Adrenal gland (tissue), 12 donors: ENCODE data around the gene CHMP4A. TPM values are rescaled to one million over a fixed set of nuclear protein-coding genes. Genes with fewer than 3 reads are reported as not detected.
"Not testable (repeated sequence)": the region's sequence is repeated elsewhere in the genome, so short reads cannot be mapped to it uniquely, and the experiment has no call there.

ENCODE experiments used
- DNase-seq, 7 donors: peaks; one replicate each; pipeline ENCODE4 v3.0.0-alpha.2; 2019 to 2020
- H3K27ac ChIP-seq, 5 donors: fragments of 200-600 bp; sonication (generic) in 4 of 5; 1 replicate in 3 of 5; 2 replicates in 2 of 5; pipeline versions ENCODE4 v1.5.1 to v1.8.0; 2016 to 2020; ENCODE audit warnings: mild to moderate bottlenecking in 1 of 5
- H3K27me3 ChIP-seq: fragments of 200-600 bp; 2 replicates; pipeline ENCODE4 v1.8.0; 2021
- H3K36me3 ChIP-seq, 2 donors: fragments of 200-600 bp; replicated peaks in 1 of 2; 1 replicate in 1 of 2; 2 replicates in 1 of 2; pipeline versions ENCODE4 v1.5.1 to v1.8.0; 2018 to 2022
- H3K4me1 ChIP-seq, 2 donors: fragments of 200-600 bp; replicated peaks in 1 of 2; 1 replicate in 1 of 2; 2 replicates in 1 of 2; pipeline versions ENCODE4 v1.5.1 to v1.8.0; 2018 to 2021
- H3K4me3 ChIP-seq, 4 donors: fragments of 200-600 bp; sonication (generic) in 3 of 4; one replicate each; pipeline ENCODE4 v1.5.1; 2016 to 2018
- H3K9me3 ChIP-seq, 3 donors: fragments of 200-600 bp; sonication (generic) in 1 of 3; replicated peaks in 1 of 3; 1 replicate in 2 of 3; 2 replicates in 1 of 3; pipeline versions ENCODE4 v1.5.1 to v1.8.0; 2016 to 2021
- CTCF ChIP-seq, 6 experiments: fragments of 450-650 bp in 4 of 6; fragments of 200-600 bp in 2 of 6; sonication (generic) in 1 of 6; IDR thresholded peaks; 1 replicate in 5 of 6; 2 replicates in 1 of 6; pipeline versions ENCODE4 v1.5.1 to v1.8.0; 2016 to 2021; ENCODE audit warnings: antibody characterized with exemption in 6 of 6, mild to moderate bottlenecking in 2 of 6, moderate library complexity in 1 of 6
- POLR2A ChIP-seq, 2 donors: fragments of 450-650 bp; IDR thresholded peaks; one replicate each; pipeline ENCODE4 v1.6.1; 2017; ENCODE audit warnings: antibody characterized with exemption in 2 of 2, mild to moderate bottlenecking in 2 of 2, moderate library complexity in 1 of 2
- WGBS, 4 donors: extraction: QIAGEN DNeasy Blood & Tissue Kit in 2 of 4; methylation state at CpG; one replicate each; pipeline versions ENCODE4 v1.1.5 to v1.1.7; 2013 to 2017; 5-methylcytosine and 5-hydroxymethylcytosine counted together
- intact Hi-C, 2 donors: fragments of 100-400 bp; cut with DNase I; formaldehyde crosslinking; loops; one replicate each; pipeline versions ENCODE4 v1.14.1 to v1.15.0; 2022 to 2023
- polyA plus RNA-seq, 3 donors: library from polyadenylated mRNA; stranded (reverse); fragments of 200-250 nt in 2 of 3; fragments of 350-450 nt in 1 of 3; fragmentation: Illumina TruSeq in 1 of 3; extraction: RNeasy Lipid Tissue Mini Kit (QIAGEN cat#74804) in 1 of 3; gene quantifications; one replicate each; pipeline ENCODE4 v1.2.3, GENCODE V29; 2013 to 2014
- total RNA-seq, 9 donors: library from RNA; depleted of rRNA in 4 of 9; stranded (reverse); fragments of >200 nt in 4 of 9; fragments of 120-200 nt in 1 of 9; fragmentation: NEBNext Ultra II Directional in 1 of 9; extraction: Animal tissue kit (Norgen Biotek cat#: 25700) in 1 of 9; gene quantifications; one replicate each; pipeline versions ENCODE4 v1.1.0 to v1.2.4, GENCODE V29; 2013 to 2023
- donor health status: healthy with polysubstance abuse.
- donor health status: Bipolar disorder and iron deficiency.
- donor health status: DM: yes; HTN: yes; CAD: no.
- donor health status: DM: no; HTN: no; CAD: no.
- donor health status: DM: no; HTN: no; CAD: no.
- donor health status: DM: yes; HTN: yes; CAD: no.

Gene CHMP4A
- total and polyA plus RNA-seq, 12 donors: 32.9 to 118 (median 59.0) TPM

GRCh38 chr14:24250354-24250753 lies 37.1 kb upstream of the CHMP4A start:
- Histone ChIP-seq H3K4me1 (no peaks in the 10 kb centered on the region), H3K36me3 (no peaks in the 10 kb centered on the region), H3K27me3 (no peaks in the 10 kb centered on the region), H3K27ac (no peak overlapping the region), H3K4me3 (no peak overlapping the region), H3K9me3 (no peaks in the 10 kb centered on the region)
- intact Hi-C loops: no loop called here
- TF ChIP-seq POLR2A (IDR thresholded peaks at IDR 0.05): no peak
- TF ChIP-seq CTCF (IDR thresholded peaks at IDR 0.05): no peak
- DNase-seq: no peak
- 57 to 72% (median 62%) methylated on average over 4 of the region's 4 CpGs for WGBS, 4 donors

DNA sequence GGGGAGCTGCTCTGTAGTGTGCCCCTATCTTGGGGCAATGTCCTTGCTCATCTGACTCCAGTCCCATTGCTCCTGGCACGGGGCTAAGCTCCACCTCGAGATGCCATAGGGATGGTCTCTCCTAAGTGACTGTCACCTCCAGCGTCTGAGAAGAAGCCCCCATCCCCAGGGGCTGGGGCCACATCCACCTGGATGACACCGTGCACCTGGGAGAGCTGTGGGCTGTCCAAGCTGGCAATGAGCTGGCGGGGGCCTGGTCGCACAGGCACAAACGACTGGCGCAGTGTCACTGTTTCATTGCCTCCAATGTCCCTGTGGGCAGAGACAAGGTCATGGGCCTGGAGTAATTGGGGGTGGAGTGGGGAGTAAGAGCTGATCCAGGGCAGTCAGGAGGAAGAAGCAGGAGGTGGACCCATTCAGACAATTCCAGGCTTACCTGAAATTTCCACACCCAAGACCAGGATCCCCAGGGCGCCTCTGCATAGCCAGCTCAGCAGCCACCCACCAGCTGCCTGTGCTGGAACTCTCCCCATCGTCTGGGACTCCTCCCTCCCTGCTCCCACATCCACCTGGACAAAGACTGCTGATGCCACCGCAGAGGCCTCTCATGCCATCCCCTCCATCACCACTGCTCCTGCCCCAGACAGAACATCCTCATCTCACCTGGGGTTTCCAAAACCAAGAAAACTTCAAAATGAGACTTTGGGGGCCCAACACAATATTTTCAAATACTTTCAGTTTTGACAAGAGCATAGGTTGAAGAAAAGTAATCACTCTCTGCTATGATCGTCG lies 36.1 kb upstream of the CHMP4A start:
- Histone ChIP-seq H3K27ac (no peak overlapping the region), H3K4me3 (no peak overlapping the region), H3K27me3 (no peaks in the 10 kb centered on the region), H3K9me3 (no peaks in the 10 kb centered on the region), H3K4me1 (no peaks in the 10 kb centered on the region), H3K36me3 (no peaks in the 10 kb centered on the region)
- WGBS, 4 donors: 64 to 76% (median 71%) methylated on average over 10 to 13 of the region's 13 CpGs
- TF ChIP-seq CTCF (IDR thresholded peaks at IDR 0.05): no peak
- TF ChIP-seq POLR2A (IDR thresholded peaks at IDR 0.05): no peak
- intact Hi-C loops: loop anchor here in 1 of 2 donors (10.0 kb wide), 1 partner anchor 55 kb away; the partner anchor contains the start of gene CIDEB
- no peak for DNase-seq

DNA sequence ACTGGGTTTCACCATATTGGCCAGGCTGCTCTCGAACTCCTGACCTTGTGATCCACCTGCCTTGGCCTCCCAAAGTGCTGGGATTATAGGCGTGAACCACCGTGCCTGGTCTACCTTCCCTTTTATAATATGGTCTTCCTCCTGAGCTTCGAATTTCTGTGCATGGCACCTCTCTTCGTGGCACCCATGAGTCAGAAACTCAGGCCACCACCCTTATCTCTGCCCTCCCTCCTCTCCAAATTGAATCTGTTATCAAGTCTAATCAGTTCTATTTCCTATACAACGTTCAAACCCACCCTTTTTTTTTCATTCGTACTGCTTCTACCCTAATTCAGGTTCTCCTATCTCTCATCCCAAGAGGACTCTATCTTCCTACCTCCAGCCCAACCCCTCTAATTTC lies 34.1 kb upstream of the CHMP4A start:
- no peaks in the 10 kb centered on the region for H3K9me3 ChIP-seq
- H3K4me3 ChIP-seq: no peak overlapping the region
- TF ChIP-seq POLR2A (IDR thresholded peaks at IDR 0.05) (no peak), CTCF (IDR thresholded peaks at IDR 0.05) (no peak)
- no peak overlapping the region for H3K27ac ChIP-seq
- DNase-seq: peak in 1 of 7 donors; percentile 2
- intact Hi-C loops: loop anchor here in 1 of 2 donors (10.0 kb wide), 1 partner anchor 57 kb away; the partner anchor contains the start of gene CIDEB
- WGBS, 4 donors: 63 to 73% (median 65%) methylated on average over 7 of the region's 7 CpGs
- H3K36me3 ChIP-seq: no peaks in the 10 kb centered on the region
- H3K4me1 ChIP-seq: peaks cover 0 to 4% of the 10 kb centered on the region in 2 donors
- H3K27me3 ChIP-seq: no peaks in the 10 kb centered on the region

DNA sequence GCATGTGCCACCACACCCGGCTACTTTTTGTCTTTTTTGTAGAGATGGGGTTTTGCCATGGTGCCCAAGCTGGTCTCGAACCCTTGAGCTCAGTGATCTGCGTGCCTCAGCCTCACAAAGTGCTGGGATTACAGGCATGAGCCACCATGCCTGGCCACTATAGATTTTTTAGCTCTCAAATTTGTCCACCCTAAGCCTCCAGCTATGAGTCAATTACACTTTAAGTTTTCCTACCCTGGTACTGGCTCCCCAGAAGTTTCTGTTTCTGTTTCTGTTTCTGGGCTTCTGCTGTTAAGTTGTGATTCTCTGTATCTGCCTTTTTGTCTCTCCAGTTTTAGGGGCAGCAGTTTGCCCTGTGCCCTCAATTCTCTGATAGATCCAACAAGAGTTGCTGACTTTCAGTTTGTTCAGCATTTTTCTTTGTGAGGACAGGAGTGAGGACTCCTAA lies 33.5 kb upstream of the CHMP4A start:
- intact Hi-C loops: loop anchor here in 1 of 2 donors (10.0 kb wide), 1 partner anchor 58 kb away; the partner anchor contains the start of gene CIDEB
- peak in 2 of 7 donors; percentile 1 to 4 for DNase-seq
- Histone ChIP-seq H3K27me3 (no peaks in the 10 kb centered on the region), H3K9me3 (no peaks in the 10 kb centered on the region), H3K27ac (no peak overlapping the region), H3K36me3 (no peaks in the 10 kb centered on the region), H3K4me3 (no peak overlapping the region), H3K4me1 (peaks cover under 1 to 4% of the 10 kb centered on the region in 2 donors)
- 72 to 88% (median 82%) methylated on average over 3 of the region's 3 CpGs for WGBS, 4 donors
- no peak for TF ChIP-seq POLR2A (IDR thresholded peaks at IDR 0.05)
- TF ChIP-seq CTCF (IDR thresholded peaks at IDR 0.05): no peak

GRCh38 chr14:24245350-24245749 lies 32.1 kb upstream of the CHMP4A start:
- 83 to 87% (median 87%) methylated on average over 11 of the region's 11 CpGs for WGBS, 4 donors
- DNase-seq: peak in 1 of 7 donors; percentile 5
- peaks cover 15 to 18% of the 10 kb centered on the region in 2 donors for H3K4me1 ChIP-seq
- not testable (repeated sequence) for H3K27ac ChIP-seq, H3K4me3 ChIP-seq, H3K9me3 ChIP-seq, H3K36me3 ChIP-seq, H3K27me3 ChIP-seq
- intact Hi-C loops: loop anchor here in 1 of 2 donors (10.0 kb wide), 1 partner anchor 59 kb away; the partner anchor contains the start of gene CIDEB
